Measurements from ENCODE around the gene FARS2.

FARS2 gene

GRCh38 chr6:5373430-5373829, 112.1 kb downstream of the FARS2 start:
- DNase-seq (ENCODE audit: low read depth, low spot score) = no peak
- no peak overlapping the region for H3K4me3 ChIP-seq (ENCODE audit: low read depth, low read length)
- TF ChIP-seq CTCF (IDR thresholded peaks at IDR 0.05; ENCODE audit: low read depth, low read length) = no peak
- in situ Hi-C loops (cut with HindIII; ENCODE audit: low sequenced_read_pairs) = no loop called here

GRCh38 chr6:5378331-5378730, 117.0 kb downstream of the FARS2 start:
- no peak for TF ChIP-seq CTCF (IDR thresholded peaks at IDR 0.05; ENCODE audit: low read depth, low read length)
- in situ Hi-C loops (cut with HindIII; ENCODE audit: low sequenced_read_pairs) = no loop called here
- no peak overlapping the region for H3K4me3 ChIP-seq (ENCODE audit: low read depth, low read length)
- DNase-seq (ENCODE audit: low read depth, low spot score) = no peak

GRCh38 chr6:5379647-5380242, 118.4 kb downstream of the FARS2 start:
- TF ChIP-seq CTCF (IDR thresholded peaks at IDR 0.05; ENCODE audit: low read depth, low read length) = peak; percentile 66

GRCh38 chr6:5383856-5384255, 122.5 kb downstream of the FARS2 start:
- in situ Hi-C loops (cut with HindIII; ENCODE audit: low sequenced_read_pairs) = no loop called here
- DNase-seq (ENCODE audit: low read depth, low spot score) = no peak
- TF ChIP-seq CTCF (IDR thresholded peaks at IDR 0.05; ENCODE audit: low read depth, low read length) = no peak
- H3K4me3 ChIP-seq (ENCODE audit: low read depth, low read length) = no peak overlapping the region

More at GRCh38 chr6:5379647-5380242, 118.4 kb downstream of the FARS2 start:
- no peak overlapping the region for H3K4me3 ChIP-seq (ENCODE audit: low read depth, low read length)
- in situ Hi-C loops (cut with HindIII; ENCODE audit: low sequenced_read_pairs) = no loop called here
- DNase-seq (ENCODE audit: low read depth, low spot score) = peak; percentile 19

GRCh38 chr6:5384276-5384675, 123.0 kb downstream of the FARS2 start:
- H3K4me3 ChIP-seq (ENCODE audit: low read depth, low read length) = no peak overlapping the region
- in situ Hi-C loops (cut with HindIII; ENCODE audit: low sequenced_read_pairs) = no loop called here
- TF ChIP-seq CTCF (IDR thresholded peaks at IDR 0.05; ENCODE audit: low read depth, low read length) = no peak

GRCh38 chr6:5388326-5388725, 127.0 kb downstream of the FARS2 start:
- no peak for TF ChIP-seq CTCF (IDR thresholded peaks at IDR 0.05; ENCODE audit: low read depth, low read length)
- in situ Hi-C loops (cut with HindIII; ENCODE audit: low sequenced_read_pairs) = no loop called here
- DNase-seq (ENCODE audit: low read depth, low spot score) = no peak
- no peak overlapping the region for H3K4me3 ChIP-seq (ENCODE audit: low read depth, low read length)

More at GRCh38 chr6:5384276-5384675, 123.0 kb downstream of the FARS2 start:
- DNase-seq (ENCODE audit: low read depth, low spot score) = no peak

All from astrocyte of the spinal cord (primary cell).